Activated naive CD8-positive, alpha-beta T cell treated with anti-CD3 and anti-CD28 coated beads, Interleukin-2, amount 50 U/mL, for 24 hours (primary cell): Measurements from ENCODE around the gene RNF225.
"Not testable (repeated sequence)": the region's sequence is repeated elsewhere in the genome, so short reads cannot be mapped to it uniquely, and the experiment has no call there.

ENCODE experiments used
- ATAC-seq: fragments of 150-1000 bp; cut with Tn5 transposase; one replicate; pipeline ENCODE4 v1.10.0; 2021
- DNase-seq: peaks from one replicate; pipeline ENCODE4 v3.0.0; 2021
- H3K27ac Mint-ChIP-seq: one replicate; pipeline ENCODE4 v1.8.0; 2021; ENCODE audit warnings: mild to moderate bottlenecking, mixed read lengths
- H3K27me3 Mint-ChIP-seq: one replicate; pipeline ENCODE4 v1.8.0; 2021; ENCODE audit warnings: mixed read lengths
- H3K36me3 Mint-ChIP-seq: one replicate; pipeline ENCODE4 v1.8.0; 2021; ENCODE audit warnings: low read depth, mixed read lengths
- H3K4me1 Mint-ChIP-seq: one replicate; pipeline ENCODE4 v1.8.0; 2021; ENCODE audit warnings: mixed read lengths
- H3K4me3 Mint-ChIP-seq: one replicate; pipeline ENCODE4 v1.8.0; 2021; ENCODE audit warnings: mild to moderate bottlenecking, moderate library complexity, mixed read lengths
- H3K9me3 Mint-ChIP-seq: one replicate; pipeline ENCODE4 v1.8.0; 2021; ENCODE audit warnings: mixed read lengths

RNF225 gene

GRCh38 chr19:58395220-58395978 lies at the start of gene RNF225:
RNF225 (plus strand) TSS chr19:58395656; CDS start chr19:58396090, 434 bp downstream.
- peaks cover 9% of the 10 kb centered on the region for H3K27me3 Mint-ChIP-seq
- DNase-seq = no peak
- H3K4me1 Mint-ChIP-seq = peaks cover 31% of the 10 kb centered on the region
- H3K27ac Mint-ChIP-seq = peak within 1 kb of the TSS; percentile 39
- peak; percentile 44 for ATAC-seq
- peaks cover 48% of the 10 kb centered on the region for H3K36me3 Mint-ChIP-seq
- H3K9me3 Mint-ChIP-seq = no peaks in the 10 kb centered on the region
- no peak within 1 kb of the TSS for H3K4me3 Mint-ChIP-seq

GRCh38 chr19:58346961-58347929 lies 48.2 kb upstream of the RNF225 start:
- H3K36me3 Mint-ChIP-seq = peaks cover 15% of the 10 kb centered on the region
- H3K27ac Mint-ChIP-seq = peak overlapping the region; percentile 82
- ATAC-seq = peak; percentile 88

GRCh38 chr19:58348080-58348479 lies 47.4 kb upstream of the RNF225 start:
- ATAC-seq, DNase-seq, H3K27me3 Mint-ChIP-seq, H3K9me3 Mint-ChIP-seq: not testable (repeated sequence)
- Mint-ChIP-seq H3K27ac (peak overlapping the region; percentile 82), H3K4me1 (peaks cover 30% of the 10 kb centered on the region), H3K36me3 (peaks cover 14% of the 10 kb centered on the region), H3K4me3 (peak overlapping the region; percentile 94)

More at GRCh38 chr19:58346961-58347929, 48.2 kb upstream of the RNF225 start:
- Mint-ChIP-seq H3K27me3 (no peaks in the 10 kb centered on the region), H3K9me3 (no peaks in the 10 kb centered on the region), H3K4me1 (peaks cover 30% of the 10 kb centered on the region), H3K4me3 (peak overlapping the region; percentile 94)
- peak; percentile 77 for DNase-seq

GRCh38 chr19:58349590-58349989 lies 45.9 kb upstream of the RNF225 start:
- Mint-ChIP-seq H3K4me3 (peak overlapping the region; percentile 49), H3K4me1 (peaks cover 30% of the 10 kb centered on the region), H3K9me3 (no peaks in the 10 kb centered on the region), H3K27me3 (no peaks in the 10 kb centered on the region), H3K27ac (peak overlapping the region; percentile 14), H3K36me3 (peaks cover 14% of the 10 kb centered on the region)
- DNase-seq (no peak), ATAC-seq (no peak)

- Mint-ChIP-seq H3K27me3 (no peaks in the 10 kb centered on the region), H3K4me1 (peaks cover 30% of the 10 kb centered on the region), H3K36me3 (peaks cover 14% of the 10 kb centered on the region), H3K4me3 (no peak overlapping the region), H3K9me3 (no peaks in the 10 kb centered on the region), H3K27ac (no peak overlapping the region)
- DNase-seq (no peak), ATAC-seq (no peak)
Measured at GRCh38 chr19:58350001-58350861, 45.2 kb upstream of the RNF225 start.

GRCh38 chr19:58350871-58351557 lies 44.4 kb upstream of the RNF225 start:
- no peaks in the 10 kb centered on the region for H3K9me3 Mint-ChIP-seq
- H3K27ac Mint-ChIP-seq = no peak overlapping the region
- H3K36me3 Mint-ChIP-seq = peaks cover 12% of the 10 kb centered on the region
- peaks cover 29% of the 10 kb centered on the region for H3K4me1 Mint-ChIP-seq
- DNase-seq = no peak
- no peak for ATAC-seq
- no peaks in the 10 kb centered on the region for H3K27me3 Mint-ChIP-seq
- H3K4me3 Mint-ChIP-seq = no peak overlapping the region

- Mint-ChIP-seq H3K27me3 (no peaks in the 10 kb centered on the region), H3K9me3 (no peaks in the 10 kb centered on the region), H3K4me3 (no peak overlapping the region), H3K36me3 (peaks cover 12% of the 10 kb centered on the region), H3K4me1 (peaks cover 26% of the 10 kb centered on the region), H3K27ac (no peak overlapping the region)
- ATAC-seq = no peak
- DNase-seq = no peak
Measured at GRCh38 chr19:58351558-58351878, 43.9 kb upstream of the RNF225 start.

GRCh38 chr19:58351990-58352755 lies 43.3 kb upstream of the RNF225 start:
- Mint-ChIP-seq H3K9me3 (no peaks in the 10 kb centered on the region), H3K4me3 (no peak overlapping the region), H3K36me3 (peaks cover 12% of the 10 kb centered on the region), H3K4me1 (peaks cover 28% of the 10 kb centered on the region), H3K27ac (no peak overlapping the region), H3K27me3 (no peaks in the 10 kb centered on the region)
- ATAC-seq (no peak), DNase-seq (no peak)

- Mint-ChIP-seq H3K36me3 (peaks cover 12% of the 10 kb centered on the region), H3K4me3 (no peak within 1 kb of the TSS), H3K27me3 (no peaks in the 10 kb centered on the region), H3K27ac (no peak within 1 kb of the TSS), H3K9me3 (no peaks in the 10 kb centered on the region), H3K4me1 (peaks cover 25% of the 10 kb centered on the region)
- ATAC-seq (no peak), DNase-seq (no peak)
Measured at GRCh38 chr19:58352760-58353671, 42.4 kb upstream of the RNF225 start, which contains the start of gene A1BG. A1BG (minus strand) TSS chr19:58353492; CDS start chr19:58353437, 55 bp downstream.

GRCh38 chr19:58353717-58354477 lies 41.6 kb upstream of the RNF225 start:
- Mint-ChIP-seq H3K27me3 (no peaks in the 10 kb centered on the region), H3K36me3 (peaks cover 12% of the 10 kb centered on the region), H3K9me3 (no peaks in the 10 kb centered on the region), H3K4me3 (no peak overlapping the region), H3K4me1 (peaks cover 17% of the 10 kb centered on the region), H3K27ac (no peak overlapping the region)
- ATAC-seq (no peak), DNase-seq (no peak)

- H3K4me1 Mint-ChIP-seq = peaks cover 14% of the 10 kb centered on the region
- H3K27me3 Mint-ChIP-seq = no peaks in the 10 kb centered on the region
- DNase-seq (no peak), ATAC-seq (no peak)
- H3K27ac Mint-ChIP-seq = no peak overlapping the region
- H3K4me3 Mint-ChIP-seq = no peak overlapping the region
- no peaks in the 10 kb centered on the region for H3K9me3 Mint-ChIP-seq
- peaks cover 10% of the 10 kb centered on the region for H3K36me3 Mint-ChIP-seq
Measured at GRCh38 chr19:58354478-58355030, 40.9 kb upstream of the RNF225 start.
